Measurements from ENCODE around the gene IGFLR1.
"Not testable (repeated sequence)": the region's sequence is repeated elsewhere in the genome, so short reads cannot be mapped to it uniquely, and the experiment has no call there.

The IGFLR1 gene

DNA sequence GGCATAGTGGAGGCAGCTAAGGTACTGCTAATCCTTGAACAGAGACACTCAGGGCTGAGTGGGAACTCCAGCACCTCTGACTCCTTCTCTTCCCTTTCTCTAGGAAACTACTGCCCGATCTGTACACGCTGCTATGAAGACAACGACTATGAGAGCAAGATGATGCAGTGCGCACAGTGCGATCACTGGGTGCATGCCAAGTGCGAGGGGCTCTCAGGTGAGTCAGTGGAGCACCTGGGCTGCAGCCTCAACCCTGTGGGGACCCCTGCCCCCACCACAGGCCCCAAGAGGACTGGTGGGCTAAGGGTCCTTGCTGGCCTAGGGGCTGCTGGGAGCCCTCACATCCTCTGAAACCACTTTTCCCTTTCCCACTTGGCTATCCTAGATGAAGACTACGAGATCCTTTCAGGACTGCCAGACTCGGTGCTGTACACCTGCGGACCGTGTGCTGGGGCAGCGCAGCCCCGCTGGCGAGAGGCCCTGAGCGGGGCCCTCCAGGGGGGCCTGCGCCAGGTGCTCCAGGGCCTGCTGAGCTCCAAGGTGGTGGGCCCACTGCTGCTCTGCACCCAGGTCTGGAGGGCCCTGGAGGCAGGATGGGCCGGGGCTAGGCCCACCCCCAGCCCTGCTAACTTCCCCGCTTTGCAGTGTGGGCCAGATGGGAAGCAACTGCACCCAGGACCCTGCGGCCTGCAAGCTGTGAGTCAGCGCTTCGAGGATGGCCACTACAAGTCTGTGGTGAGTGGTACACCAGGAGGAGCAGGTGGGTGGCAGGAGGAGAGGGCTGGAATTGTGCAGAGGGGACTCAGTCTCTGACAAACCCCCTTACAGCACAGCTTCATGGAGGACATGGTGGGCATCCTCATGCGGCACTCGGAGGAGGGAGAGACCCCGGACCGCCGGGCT is 14.9 kb downstream of the IGFLR1 start:
- no peak for DNase-seq (ENCODE audit: extremely low read depth in 1 of 2, low read depth in 1 of 2)

DNA sequence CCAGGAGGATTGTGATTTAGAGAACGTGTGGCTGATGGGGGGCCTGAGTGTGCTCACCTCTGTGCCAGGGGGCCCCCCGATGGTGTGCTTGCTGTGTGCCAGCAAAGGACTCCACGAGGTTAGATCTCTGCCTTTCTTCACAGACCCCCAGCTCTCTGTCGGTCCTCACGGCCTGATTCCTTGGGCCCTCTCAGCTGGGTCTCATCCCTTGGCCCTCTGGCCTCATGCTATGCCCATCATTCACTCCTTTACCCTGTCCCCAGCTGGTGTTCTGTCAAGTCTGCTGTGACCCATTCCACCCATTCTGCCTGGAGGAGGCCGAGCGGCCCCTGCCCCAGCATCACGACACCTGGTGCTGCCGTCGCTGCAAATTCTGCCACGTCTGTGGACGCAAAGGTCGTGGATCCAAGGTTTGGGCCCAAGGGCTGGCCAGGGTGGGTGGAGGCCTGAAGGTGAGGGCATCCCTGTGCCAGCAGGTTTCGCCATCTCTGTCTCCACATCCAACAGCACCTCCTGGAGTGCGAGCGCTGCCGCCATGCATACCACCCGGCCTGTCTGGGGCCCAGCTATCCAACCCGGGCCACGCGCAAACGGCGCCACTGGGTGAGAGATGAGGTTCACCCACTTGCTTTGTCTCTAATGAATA is 16.9 kb downstream of the IGFLR1 start:
- no peak for DNase-seq (ENCODE audit: extremely low read depth in 1 of 2, low read depth in 1 of 2)

DNA sequence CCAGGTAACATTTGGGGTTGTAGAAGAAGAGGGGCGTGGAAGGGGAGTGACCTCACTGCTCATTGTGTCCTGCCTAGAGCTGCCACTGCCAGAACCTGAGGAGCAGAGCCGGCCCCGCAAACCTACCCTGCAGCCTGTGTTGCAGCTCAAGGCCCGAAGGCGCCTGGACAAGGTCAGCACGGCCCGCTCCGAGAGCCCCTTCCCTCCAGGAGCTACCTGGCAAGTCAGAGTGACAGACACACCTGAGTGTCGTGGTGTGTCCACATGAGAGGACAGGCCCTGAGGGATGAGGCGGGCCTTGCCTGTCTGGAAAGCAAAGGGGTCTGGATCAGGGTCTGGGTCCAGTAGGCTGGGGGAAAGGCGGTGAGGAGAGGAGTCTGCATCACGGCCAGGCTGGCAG is 17.7 kb downstream of the IGFLR1 start:
- no peak for DNase-seq (ENCODE audit: extremely low read depth in 1 of 2, low read depth in 1 of 2)

DNA sequence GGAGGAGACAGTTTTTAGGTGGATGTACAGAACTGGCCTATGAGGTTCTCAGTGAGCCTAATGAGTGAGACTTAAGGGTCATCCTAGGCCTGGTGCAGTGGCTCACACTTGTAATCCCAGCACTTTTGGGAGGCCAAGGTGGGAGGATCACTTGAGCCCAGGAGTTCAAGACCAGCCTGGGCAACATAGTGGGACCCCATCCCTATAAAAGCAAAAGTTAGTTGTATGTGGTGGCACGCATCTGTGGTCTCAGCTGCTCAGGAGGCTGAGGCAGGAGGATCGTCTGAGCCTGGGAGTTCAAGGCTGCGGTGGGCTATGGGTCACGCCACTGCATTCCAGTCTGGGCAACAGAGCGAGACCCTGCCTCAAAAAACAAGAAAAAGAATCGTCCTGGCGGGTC is 18.1 kb downstream of the IGFLR1 start:
- DNase-seq (ENCODE audit: extremely low read depth in 1 of 2, low read depth in 1 of 2) = not testable (repeated sequence)

DNA sequence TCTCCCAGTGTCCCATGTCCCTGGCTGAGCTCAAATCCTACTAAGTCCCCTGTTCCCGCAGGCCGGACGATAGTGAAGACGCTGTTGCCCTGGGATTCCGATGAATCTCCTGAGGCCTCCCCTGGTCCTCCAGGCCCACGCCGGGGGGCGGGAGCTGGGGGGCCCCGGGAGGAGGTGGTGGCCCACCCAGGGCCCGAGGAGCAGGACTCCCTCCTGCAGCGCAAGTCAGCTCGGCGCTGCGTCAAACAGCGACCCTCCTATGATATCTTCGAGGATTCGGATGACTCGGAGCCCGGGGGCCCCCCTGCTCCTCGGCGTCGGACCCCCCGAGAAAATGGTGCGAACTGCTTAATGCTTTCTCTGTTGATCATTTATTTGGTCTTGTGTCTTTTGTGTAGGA is 18.6 kb downstream of the IGFLR1 start:
- no peak for DNase-seq (ENCODE audit: extremely low read depth in 1 of 2, low read depth in 1 of 2)

DNA sequence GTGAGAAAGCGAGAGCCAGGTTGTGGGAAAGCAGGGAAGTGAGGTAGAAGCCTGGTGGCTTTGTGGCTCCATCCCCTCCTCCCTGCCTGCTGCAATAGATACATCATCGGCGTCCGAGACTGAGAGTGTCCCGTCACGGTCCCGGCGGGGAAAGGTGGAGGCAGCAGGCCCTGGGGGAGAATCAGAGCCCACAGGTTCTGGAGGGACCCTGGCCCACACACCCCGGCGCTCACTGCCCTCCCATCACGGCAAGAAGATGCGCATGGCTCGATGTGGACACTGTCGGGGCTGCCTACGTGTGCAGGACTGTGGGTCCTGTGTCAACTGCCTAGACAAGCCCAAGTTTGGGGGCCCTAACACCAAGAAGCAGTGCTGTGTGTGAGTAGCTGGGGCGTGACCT is 19.4 kb downstream of the IGFLR1 start:
- DNase-seq (ENCODE audit: extremely low read depth in 1 of 2, low read depth in 1 of 2) = no peak

DNA sequence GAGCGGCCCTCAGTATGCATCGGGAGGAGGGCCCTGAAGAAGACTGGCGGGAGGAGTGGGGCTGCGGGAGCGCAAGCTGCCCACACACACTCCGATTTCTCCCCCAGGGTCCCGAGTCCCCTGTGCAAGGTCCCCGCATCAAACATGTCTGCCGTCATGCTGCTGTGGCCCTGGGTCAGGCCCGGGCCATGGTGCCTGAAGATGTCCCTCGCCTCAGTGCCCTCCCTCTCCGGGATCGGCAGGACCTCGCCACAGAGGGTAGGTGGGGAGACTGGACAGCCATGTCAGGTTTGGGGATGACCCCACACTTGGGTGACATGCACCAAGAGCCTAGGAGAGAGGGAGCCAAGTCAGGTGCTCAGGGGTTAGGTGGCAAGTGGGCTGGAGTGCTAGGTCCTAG is 19.8 kb downstream of the IGFLR1 start:
- DNase-seq (ENCODE audit: extremely low read depth in 1 of 2, low read depth in 1 of 2) = no peak

DNA sequence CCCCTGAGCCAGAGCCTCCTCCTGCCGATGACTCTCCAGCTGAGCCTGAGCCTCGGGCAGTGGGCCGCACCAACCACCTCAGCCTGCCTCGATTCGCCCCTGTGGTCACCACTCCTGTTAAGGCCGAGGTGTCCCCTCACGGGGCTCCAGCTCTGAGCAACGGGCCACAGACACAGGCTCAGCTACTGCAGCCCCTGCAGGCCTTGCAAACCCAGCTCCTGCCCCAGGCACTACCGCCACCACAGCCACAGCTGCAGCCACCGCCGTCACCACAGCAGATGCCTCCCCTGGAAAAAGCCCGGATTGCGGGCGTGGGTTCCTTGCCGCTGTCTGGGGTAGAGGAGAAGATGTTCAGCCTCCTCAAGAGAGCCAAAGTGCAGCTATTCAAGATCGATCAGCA is 20.9 kb downstream of the IGFLR1 start:
- no peak for DNase-seq (ENCODE audit: extremely low read depth in 1 of 2, low read depth in 1 of 2)

DNA sequence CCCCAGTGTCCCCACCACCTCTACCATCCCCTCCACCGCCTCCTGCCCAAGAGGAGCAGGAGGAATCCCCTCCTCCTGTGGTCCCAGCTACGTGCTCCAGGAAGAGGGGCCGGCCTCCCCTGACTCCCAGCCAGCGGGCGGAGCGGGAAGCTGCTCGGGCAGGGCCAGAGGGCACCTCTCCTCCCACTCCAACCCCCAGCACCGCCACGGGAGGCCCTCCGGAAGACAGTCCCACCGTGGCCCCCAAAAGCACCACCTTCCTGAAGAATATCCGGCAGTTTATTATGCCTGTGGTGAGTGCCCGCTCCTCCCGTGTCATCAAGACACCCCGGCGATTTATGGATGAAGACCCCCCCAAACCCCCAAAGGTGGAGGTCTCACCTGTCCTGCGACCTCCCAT is 21.6 kb downstream of the IGFLR1 start:
- no peak for DNase-seq (ENCODE audit: extremely low read depth in 1 of 2, low read depth in 1 of 2)

DNA sequence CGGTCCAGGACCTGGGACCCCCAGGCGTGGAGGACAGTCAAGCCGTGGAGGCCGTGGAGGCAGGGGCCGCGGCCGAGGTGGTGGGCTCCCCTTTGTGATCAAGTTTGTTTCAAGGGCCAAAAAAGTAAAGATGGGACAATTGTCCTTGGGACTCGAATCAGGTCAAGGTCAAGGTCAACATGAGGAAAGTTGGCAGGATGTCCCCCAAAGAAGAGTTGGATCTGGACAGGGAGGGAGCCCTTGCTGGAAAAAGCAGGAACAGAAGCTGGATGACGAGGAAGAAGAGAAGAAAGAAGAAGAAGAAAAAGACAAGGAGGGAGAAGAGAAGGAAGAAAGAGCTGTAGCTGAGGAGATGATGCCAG is 22.1 kb downstream of the IGFLR1 start:
- DNase-seq (ENCODE audit: extremely low read depth in 1 of 2, low read depth in 1 of 2) = no peak

DNA sequence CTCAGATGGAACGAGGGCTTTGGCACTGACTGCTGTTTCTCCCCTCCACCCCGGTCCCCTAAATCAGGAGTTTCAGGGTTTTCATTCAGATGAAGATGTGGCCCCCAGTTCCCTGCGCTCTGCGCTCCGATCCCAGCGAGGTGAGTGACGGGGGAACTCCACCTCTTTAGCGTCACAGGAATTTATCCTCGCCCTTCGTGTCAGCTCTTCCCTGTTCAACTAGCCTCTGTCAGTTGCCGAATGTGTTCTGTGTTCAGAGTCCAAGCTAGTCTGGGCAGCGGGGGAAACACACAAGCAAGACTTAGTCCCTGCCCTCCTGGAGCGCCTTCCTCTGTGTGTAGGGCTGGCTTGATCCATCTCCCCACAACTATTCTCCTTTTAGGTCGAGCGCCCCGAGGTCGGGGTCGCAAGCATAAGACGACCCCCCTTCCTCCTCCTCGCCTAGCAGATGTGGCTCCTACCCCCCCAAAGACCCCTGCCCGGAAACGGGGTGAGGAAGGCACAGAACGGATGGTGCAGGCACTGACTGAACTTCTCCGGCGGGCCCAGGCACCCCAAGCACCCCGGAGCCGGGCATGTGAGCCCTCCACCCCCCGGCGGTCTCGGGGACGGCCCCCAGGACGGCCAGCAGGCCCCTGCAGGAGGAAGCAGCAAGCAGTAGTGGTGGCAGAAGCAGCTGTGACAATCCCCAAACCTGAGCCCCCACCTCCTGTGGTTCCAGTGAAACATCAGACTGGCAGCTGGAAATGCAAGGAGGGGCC is 22.7 kb downstream of the IGFLR1 start:
- DNase-seq (ENCODE audit: extremely low read depth in 1 of 2, low read depth in 1 of 2) = no peak

DNA sequence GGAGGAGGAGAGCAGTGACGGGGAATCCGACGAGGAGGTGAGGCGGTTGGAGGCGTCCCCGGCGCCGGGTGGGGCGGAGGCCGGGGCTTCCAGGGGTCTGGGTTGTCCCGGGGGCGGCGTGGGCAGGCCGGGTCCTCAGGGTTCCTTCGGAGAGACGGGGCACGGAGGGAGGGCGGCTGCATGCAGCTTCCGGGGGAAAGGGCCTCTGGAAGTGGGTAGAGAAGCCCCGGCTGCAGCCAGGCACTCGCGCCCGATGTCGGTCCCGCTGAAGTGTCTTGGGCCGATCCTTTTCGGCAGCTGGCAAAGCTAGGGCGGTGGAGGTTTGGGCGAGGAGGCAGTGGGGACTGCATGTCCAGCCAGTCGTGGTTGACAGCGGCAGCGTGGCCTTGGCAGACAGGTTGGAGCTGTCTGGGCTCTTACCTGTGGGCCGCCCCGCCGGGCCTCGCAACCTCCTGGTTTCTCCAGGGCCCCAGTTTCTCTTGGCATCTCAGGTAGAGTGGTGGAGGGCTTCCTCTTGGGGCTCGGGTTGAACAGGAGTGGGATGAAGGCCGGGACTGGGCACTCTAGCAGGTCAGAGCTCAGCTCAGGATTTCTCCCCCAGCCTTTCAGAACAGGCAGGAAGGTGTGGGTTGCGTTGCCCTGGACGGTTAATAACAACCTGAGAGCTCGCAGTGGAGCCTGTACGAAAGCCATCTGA is 23.8 kb downstream of the IGFLR1 start:
- peak in 1 of 2 donors; percentile 38 for DNase-seq (ENCODE audit: extremely low read depth in 1 of 2, low read depth in 1 of 2)

DNA sequence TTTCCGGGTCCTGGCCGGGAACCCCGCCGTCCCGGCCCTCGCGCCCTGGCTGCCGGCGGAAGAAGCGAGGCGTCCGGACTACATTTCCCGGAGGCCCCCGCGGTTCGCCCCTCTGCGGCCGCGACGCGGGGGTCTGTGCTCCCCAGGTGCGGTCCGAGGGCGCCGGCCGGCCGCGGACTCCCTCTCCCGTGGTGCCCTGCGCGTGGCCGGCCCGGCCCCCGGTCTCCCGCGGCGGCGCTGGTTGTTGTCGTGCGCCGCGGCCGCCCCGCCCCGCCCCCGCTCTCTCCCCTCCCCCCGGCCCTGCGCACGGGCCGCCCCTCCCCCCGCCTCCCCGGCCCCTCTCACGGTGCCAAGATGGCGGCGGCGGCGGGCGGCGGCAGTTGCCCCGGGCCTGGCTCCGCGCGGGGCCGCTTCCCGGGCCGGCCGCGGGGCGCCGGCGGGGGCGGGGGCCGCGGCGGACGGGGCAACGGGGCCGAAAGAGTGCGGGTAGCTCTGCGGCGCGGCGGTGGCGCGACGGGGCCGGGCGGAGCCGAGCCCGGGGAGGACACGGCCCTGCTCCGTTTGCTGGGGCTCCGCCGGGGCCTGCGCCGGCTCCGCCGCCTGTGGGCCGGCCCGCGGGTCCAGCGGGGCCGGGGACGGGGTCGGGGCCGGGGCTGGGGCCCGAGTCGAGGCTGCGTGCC is 24.4 kb downstream of the IGFLR1 start, which contains the start of gene KMT2B:
KMT2B (plus strand) TSS at position 339 of the 680 bp plus-strand sequence; CDS start at position 355, 16 bp downstream.
- no peak for DNase-seq (ENCODE audit: extremely low read depth in 1 of 2, low read depth in 1 of 2)

DNA sequence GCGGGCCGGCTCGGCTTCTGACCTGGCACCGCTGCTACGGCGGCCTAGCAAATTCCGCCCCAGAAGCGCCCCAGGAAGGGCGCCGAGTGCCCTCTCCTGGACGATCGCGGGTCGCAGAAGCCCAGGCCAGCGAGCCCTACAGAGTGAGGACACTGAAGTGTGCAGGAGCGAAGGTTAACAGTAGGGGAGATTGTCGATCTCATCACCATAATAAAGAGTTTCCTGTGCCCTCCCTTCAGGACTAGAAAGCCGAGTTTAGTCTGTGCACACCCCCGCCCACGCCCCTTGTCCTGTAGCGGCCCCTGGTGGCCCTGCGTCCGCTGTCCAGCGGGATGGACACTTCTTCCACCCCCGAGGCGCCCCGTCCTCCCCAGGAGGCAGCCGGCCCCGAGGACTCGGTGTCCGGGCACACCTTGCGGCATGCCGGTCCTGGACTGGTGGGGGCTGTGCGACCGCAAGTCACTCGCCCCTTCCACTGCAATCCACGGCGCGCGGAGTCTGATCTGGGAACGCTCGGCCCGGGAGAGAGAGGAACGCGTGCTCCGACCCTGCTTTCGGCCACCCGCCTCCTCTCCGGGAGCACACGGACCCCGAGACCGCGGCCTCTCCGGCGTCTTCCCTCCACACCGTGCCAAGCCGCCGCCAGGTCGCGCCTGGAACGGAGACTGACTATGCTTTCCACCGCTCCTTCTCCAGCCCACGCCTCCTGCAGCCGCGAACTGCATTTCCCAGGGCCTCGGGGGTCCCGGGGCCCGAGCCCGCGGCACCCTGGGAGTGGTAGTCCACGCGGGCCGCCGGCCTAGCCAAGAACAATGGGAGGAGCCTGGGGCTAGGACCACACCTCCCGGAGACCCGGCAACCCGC is 25.2 kb downstream of the IGFLR1 start:
- DNase-seq (ENCODE audit: extremely low read depth in 1 of 2, low read depth in 1 of 2) = peak; percentile 90 to 91

DNA sequence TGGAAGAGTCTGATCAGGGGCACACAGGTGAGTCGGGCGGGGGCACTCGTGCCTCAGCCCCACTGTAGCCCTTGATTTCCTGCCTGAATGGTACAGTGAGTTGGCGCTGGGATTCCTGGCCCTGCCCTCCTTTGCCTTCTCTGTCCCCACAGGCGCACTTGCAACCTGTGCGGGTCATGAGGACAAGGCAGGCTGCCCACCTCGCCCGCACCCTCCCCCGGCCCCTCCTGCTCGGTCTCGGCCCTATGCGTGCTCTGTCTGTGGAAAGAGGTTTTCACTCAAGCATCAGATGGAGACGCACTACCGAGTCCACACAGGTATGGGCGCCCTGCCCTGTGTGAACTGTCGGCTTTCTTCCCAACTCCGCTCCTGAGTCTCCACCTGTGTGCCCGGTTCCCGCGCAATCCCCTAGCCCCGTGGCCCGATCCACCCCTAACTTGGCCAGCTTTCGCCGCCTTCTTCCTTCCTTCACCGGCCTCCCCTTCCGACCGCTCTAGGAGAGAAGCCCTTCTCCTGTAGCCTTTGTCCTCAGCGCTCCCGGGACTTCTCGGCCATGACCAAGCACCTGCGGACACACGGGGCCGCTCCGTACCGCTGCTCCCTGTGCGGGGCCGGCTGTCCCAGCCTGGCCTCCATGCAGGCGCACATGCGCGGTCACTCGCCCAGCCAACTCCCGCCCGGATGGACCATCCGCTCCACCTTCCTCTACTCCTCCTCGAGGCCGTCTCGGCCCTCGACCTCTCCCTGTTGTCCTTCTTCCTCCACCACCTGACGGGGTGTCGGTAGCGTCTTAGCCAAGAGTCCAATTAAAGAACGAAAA is 26.1 kb downstream of the IGFLR1 start:
- no peak for DNase-seq (ENCODE audit: extremely low read depth in 1 of 2, low read depth in 1 of 2)

DNA sequence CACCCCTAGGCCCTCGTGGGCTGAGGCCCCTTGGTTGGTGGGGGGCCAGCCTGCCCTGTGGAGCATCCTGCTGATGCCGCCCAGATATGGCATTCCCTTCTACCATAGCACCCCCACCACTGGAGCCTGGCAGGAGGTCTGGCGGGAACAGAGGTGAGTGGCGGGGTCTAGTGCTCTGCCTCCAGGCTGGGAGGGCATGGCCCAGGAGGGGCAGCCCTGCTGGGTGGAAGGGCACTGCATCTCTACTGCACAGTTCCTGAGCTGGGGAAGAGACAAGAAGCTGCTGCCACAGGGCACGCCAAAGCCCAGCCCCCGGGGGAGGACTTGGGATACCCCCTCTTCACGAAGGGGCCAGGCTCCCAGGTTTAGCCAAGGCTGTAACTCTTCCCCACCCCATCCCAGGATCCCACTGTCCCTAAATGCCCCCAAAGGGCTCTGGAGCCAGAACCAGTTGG is 26.9 kb downstream of the IGFLR1 start:
- no peak for DNase-seq (ENCODE audit: extremely low read depth in 1 of 2, low read depth in 1 of 2)

DNA sequence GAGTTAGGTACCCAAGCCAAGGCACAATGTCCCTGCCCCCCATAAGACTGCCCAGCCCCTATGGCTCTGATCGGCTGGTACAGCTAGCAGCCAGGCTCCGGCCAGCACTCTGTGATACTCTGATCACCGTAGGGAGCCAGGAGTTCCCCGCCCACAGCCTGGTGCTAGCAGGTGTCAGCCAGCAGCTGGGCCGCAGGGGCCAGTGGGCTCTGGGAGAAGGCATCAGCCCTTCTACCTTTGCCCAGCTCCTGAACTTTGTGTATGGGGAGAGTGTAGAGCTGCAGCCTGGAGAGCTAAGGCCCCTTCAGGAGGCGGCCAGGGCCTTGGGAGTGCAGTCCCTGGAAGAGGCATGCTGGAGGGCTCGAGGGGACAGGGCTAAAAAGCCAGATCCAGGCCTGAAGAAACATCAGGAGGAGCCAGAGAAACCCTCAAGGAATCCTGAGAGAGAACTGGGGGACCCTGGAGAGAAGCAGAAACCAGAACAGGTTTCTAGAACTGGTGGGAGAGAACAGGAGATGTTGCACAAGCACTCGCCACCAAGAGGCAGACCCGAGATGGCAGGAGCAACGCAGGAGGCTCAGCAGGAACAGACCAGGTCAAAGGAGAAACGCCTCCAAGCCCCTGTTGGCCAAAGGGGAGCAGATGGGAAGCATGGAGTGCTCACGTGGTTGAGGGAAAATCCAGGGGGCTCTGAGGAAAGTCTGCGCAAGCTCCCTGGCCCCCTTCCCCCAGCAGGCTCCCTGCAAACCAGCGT is 27.5 kb downstream of the IGFLR1 start:
- no peak for DNase-seq (ENCODE audit: extremely low read depth in 1 of 2, low read depth in 1 of 2)
